Retinal pigment epithelial cell (primary cell): ENCODE results near the gene UCP2.

Experiments used
- DNase-seq: peaks from one replicate; pipeline ENCODE4 v3.0.0-alpha.2; 2010; ENCODE audit warnings: low read depth
- H3K4me3 ChIP-seq: 2 replicates; pipeline ENCODE4 v1.5.1; 2011; ENCODE audit warnings: mild to moderate bottlenecking, low read length, control low read depth, moderate library complexity
- CTCF ChIP-seq: conservative IDR thresholded peaks from 2 replicates; pipeline ENCODE4 v1.5.1; 2011; ENCODE audit warnings: low read depth, low read length, control low read depth, inconsistent platforms

UCP2 gene

GRCh38 chr11:74015919-74016684 is 33.5 kb upstream of the UCP2 start:
- no peak overlapping the region for H3K4me3 ChIP-seq
- no peak for DNase-seq
- no peak for TF ChIP-seq CTCF

- no peak overlapping the region for H3K4me3 ChIP-seq
- no peak for DNase-seq
- TF ChIP-seq CTCF = no peak
These were observed 32.2 kb upstream of the UCP2 start for GRCh38 chr11:74014880-74015279.

- no peak overlapping the region for H3K4me3 ChIP-seq
- no peak for DNase-seq
- TF ChIP-seq CTCF = no peak
These were observed 30.5 kb upstream of the UCP2 start for GRCh38 chr11:74013141-74013540.

GRCh38 chr11:74012074-74012809 is 29.6 kb upstream of the UCP2 start:
- no peak for TF ChIP-seq CTCF
- no peak for DNase-seq
- no peak overlapping the region for H3K4me3 ChIP-seq

- no peak for TF ChIP-seq CTCF
- no peak for DNase-seq
- no peak overlapping the region for H3K4me3 ChIP-seq
These were observed 28.9 kb upstream of the UCP2 start for GRCh38 chr11:74011360-74012073.

- TF ChIP-seq CTCF = no peak
- DNase-seq = no peak
- no peak overlapping the region for H3K4me3 ChIP-seq
These were observed 28.0 kb upstream of the UCP2 start for GRCh38 chr11:74010306-74011300.
